BE2C (cell line): Measurements from ENCODE around the gene ZNF292.

ENCODE experiments used
- DNase-seq: peaks from one replicate; pipeline ENCODE4 v3.0.0-alpha.2; 2020
- H3K27me3 ChIP-seq: fragments of 250-450 bp; sonication (Bioruptor Pico); 2 replicates; pipeline ENCODE4 v1.5.1; 2020; ENCODE audit warnings: mild to moderate bottlenecking
- H3K36me3 ChIP-seq: fragments of 250-450 bp; sonication (Bioruptor Pico); 2 replicates; pipeline ENCODE4 v1.5.1; 2020; ENCODE audit warnings: mild to moderate bottlenecking
- H3K4me1 ChIP-seq: fragments of 250-450 bp; sonication (Bioruptor Pico); 2 replicates; pipeline ENCODE4 v1.5.1; 2020
- H3K4me3 ChIP-seq: 2 replicates; pipeline ENCODE4 v1.5.1; 2011; ENCODE audit warnings: low read depth, low read length
- H3K9me3 ChIP-seq: fragments of 250-450 bp; sonication (Bioruptor Pico); 2 replicates; pipeline ENCODE4 v1.5.1; 2020
- TF ChIP-seq, protein P1 (sequence below): IDR thresholded peaks from 2 replicates; pipeline ENCODE4 v1.5.1; 2012; ENCODE audit warnings: mild to moderate bottlenecking, low read depth, low read length

The ZNF292 gene

DNA sequence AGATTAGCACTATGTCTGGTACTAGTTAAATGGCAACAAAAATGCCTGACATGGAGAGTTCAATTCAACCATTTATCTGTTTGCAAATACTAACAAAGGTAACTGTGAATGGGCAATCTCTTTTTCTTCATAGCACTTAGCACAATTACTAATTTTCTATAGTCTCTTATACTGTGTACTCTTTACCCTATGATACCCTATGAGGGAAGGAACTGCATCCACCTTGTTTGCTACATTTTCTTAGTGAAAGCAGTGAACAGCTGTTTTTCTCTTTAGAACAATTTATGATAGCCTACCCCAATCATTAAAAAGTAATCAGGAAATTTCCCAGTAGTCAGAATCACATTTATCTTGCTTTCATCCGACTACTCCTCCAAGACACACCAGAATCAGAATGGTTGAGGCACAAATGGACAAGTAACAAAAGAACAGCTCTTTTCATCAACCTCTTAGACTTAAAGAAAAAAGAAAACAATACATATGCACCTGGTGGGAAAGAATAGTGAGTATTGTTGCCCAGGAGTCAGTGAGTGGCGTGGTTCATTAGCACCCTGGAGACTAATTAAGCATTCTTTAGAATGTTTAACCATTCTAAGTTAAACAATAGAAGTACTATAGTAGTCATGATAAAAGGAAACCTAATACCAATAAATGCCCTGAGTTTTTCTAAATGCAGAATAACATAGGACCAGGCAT, 16.7 kb downstream of the ZNF292 start:
- TF ChIP-seq, protein P1, sequence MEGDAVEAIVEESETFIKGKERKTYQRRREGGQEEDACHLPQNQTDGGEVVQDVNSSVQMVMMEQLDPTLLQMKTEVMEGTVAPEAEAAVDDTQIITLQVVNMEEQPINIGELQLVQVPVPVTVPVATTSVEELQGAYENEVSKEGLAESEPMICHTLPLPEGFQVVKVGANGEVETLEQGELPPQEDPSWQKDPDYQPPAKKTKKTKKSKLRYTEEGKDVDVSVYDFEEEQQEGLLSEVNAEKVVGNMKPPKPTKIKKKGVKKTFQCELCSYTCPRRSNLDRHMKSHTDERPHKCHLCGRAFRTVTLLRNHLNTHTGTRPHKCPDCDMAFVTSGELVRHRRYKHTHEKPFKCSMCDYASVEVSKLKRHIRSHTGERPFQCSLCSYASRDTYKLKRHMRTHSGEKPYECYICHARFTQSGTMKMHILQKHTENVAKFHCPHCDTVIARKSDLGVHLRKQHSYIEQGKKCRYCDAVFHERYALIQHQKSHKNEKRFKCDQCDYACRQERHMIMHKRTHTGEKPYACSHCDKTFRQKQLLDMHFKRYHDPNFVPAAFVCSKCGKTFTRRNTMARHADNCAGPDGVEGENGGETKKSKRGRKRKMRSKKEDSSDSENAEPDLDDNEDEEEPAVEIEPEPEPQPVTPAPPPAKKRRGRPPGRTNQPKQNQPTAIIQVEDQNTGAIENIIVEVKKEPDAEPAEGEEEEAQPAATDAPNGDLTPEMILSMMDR, result no peak
- no peak for DNase-seq
- Histone ChIP-seq H3K36me3 (peaks cover 3% of the 10 kb centered on the region), H3K27me3 (no peaks in the 10 kb centered on the region), H3K9me3 (no peaks in the 10 kb centered on the region; the same call in 1 of the 2 replicates), H3K4me1 (no peaks in the 10 kb centered on the region), H3K4me3 (no peak overlapping the region)

DNA sequence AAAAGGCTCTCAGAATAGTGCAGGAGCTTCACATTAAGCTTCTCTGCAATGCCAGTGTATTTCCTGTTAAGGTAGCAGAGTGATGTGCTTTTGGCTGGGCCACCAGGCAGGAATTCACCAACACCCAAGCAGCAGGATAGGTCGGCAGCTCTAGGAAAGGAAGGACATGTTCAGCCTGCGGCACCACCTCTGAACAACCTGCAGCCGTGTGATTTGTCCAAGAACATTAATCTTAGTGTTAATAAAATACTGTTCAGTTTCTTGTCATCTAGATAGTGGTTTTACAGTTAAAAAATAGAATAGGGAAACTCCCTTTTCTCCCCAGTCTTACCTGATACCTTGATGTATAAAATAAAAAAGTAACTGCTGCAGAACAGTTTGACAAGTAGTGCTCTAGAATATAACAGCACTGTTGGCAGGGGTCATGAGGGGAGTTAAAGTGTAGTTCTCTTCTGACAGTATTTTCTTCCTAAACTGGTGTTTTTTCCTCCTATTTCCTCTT, 18.8 kb downstream of the ZNF292 start:
- H3K36me3 ChIP-seq, result peaks cover 7% of the 10 kb centered on the region
- DNase-seq, result no peak
- no peaks in the 10 kb centered on the region for H3K27me3 ChIP-seq
- no peaks in the 10 kb centered on the region; the same call in 1 of the 2 replicates for H3K9me3 ChIP-seq
- H3K4me3 ChIP-seq, result no peak overlapping the region
- H3K4me1 ChIP-seq, result no peaks in the 10 kb centered on the region
- TF ChIP-seq, protein P1, result no peak

GRCh38 chr6:87176493-87176892, 21.1 kb downstream of the ZNF292 start:
- Histone ChIP-seq H3K36me3 (peaks cover 13% of the 10 kb centered on the region), H3K27me3 (no peaks in the 10 kb centered on the region), H3K9me3 (no peaks in the 10 kb centered on the region; the same call in 1 of the 2 replicates), H3K4me1 (no peaks in the 10 kb centered on the region), H3K4me3 (no peak overlapping the region)
- TF ChIP-seq, protein P1, result no peak
- DNase-seq, result no peak

GRCh38 chr6:87180105-87180728, 24.9 kb downstream of the ZNF292 start:
- DNase-seq, result no peak
- Histone ChIP-seq H3K4me1 (no peaks in the 10 kb centered on the region), H3K27me3 (no peaks in the 10 kb centered on the region), H3K36me3 (peaks cover 20% of the 10 kb centered on the region), H3K9me3 (no peaks in the 10 kb centered on the region; the same call in 1 of the 2 replicates), H3K4me3 (no peak overlapping the region)
- TF ChIP-seq, protein P1, result no peak

GRCh38 chr6:87181903-87182302, 26.5 kb downstream of the ZNF292 start:
- Histone ChIP-seq H3K4me1 (no peaks in the 10 kb centered on the region), H3K9me3 (no peaks in the 10 kb centered on the region), H3K27me3 (no peaks in the 10 kb centered on the region), H3K36me3 (peaks cover 28% of the 10 kb centered on the region), H3K4me3 (no peak overlapping the region)
- TF ChIP-seq, protein P1, result no peak
- DNase-seq, result no peak

DNA sequence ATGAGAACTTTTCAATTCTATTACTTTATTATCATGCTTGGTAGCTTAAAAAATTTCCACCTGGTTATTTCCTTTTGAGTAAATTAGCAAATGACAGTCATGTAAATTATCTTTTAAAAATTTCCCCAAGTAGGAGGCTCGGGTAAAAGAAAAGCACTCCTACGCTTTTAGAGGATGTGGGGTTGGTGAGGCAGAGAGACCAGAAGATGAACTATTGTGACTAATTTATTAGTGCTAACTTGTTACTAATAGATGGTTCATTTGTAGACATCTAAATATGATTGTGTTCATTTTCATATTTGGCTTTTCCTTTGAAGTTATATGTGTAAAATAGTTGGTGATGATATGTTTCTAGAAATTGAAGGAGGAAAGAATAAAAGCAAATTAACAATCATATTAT, 27.0 kb downstream of the ZNF292 start:
- H3K9me3 ChIP-seq, result no peaks in the 10 kb centered on the region
- TF ChIP-seq, protein P1, result no peak
- H3K4me1 ChIP-seq, result no peaks in the 10 kb centered on the region
- H3K4me3 ChIP-seq, result no peak overlapping the region
- H3K36me3 ChIP-seq, result peaks cover 28% of the 10 kb centered on the region
- no peak for DNase-seq
- H3K27me3 ChIP-seq, result no peaks in the 10 kb centered on the region
